GM18505 (cell line): ENCODE measurements around the gene NOTCH3.

ENCODE experiments used
- ATAC-seq: cut with Tn5 transposase; IDR thresholded peaks from one replicate; pipeline ENCODE4 v1.9.1; 2021; ENCODE audit not compliant: unreplicated experiment
- POLR2A ChIP-seq: IDR thresholded peaks from 4 replicates; pipeline ENCODE4 v1.6.1; 2011; ENCODE audit warnings: borderline replicate concordance; ENCODE audit not compliant: insufficient read depth, insufficient read length; ENCODE audit errors: extremely low read depth

The NOTCH3 gene

DNA sequence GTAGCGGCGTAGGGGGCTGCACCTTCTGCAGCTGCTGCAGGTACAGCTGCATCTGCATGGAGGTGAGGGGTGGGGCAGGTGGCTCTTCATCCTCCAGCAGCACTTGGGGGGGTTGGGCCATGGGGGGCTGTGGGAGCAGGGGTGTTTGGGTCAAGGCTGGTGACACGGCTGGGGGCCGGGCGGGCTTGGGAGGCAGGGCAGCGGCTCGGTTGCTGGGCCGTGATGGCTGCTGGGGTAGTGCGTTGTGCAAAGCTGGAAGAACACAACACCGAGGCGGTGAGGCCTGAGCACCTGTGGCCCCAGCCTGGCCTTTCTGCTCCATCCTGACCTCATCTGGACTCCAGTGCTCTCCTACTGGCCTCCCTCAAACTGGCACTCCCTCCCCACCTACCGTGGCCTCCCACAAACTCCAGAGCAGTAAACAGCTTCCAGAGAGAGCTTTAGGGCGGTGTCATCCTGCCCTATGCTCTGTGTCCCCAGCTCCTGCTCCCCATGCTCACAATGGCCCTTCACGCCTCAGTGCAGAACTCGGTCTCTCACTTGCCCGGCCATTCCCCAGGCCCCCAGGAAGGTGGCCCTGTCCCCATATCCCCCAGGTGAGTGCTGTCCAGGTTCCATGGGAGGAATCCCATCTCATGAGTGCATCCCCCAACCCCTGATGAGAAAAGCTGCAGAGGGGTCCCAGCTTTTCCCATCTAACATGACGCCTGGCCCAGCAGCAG is 42.6 kb upstream of the NOTCH3 start:
- no peak for TF ChIP-seq POLR2A
- ATAC-seq, result no peak

DNA sequence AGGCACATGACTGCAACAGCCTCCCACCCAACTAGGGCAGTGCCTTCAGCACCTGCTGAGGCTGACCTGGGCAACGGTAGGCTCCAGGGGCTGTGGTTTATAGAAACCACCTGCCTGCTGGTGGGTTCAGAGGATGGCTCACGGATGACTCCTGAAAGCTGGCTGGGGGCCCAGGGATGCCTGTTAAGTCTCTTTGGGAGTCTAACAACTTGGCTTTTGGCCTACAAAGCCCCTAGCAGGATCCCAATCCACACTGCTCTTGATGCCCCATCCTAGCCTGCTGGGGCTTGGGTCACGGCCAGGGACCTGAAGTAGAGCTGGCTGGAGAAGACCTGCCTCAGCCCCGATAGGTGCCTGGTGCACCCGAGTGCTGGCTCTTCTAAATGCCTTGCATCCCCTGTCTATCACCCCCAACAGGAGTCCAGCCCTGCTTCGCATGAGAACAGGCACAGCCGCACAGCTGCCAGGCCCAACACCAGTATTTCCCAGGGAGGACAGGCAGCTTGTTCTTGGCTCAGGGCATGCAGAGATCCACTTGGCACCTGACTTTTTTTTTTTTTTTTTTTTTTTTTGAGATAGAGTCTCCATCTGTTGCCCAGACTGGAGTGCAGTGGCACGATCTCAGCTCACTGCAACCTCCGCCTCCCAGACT is 40.6 kb upstream of the NOTCH3 start:
- TF ChIP-seq POLR2A, result no peak
- ATAC-seq, result no peak

DNA sequence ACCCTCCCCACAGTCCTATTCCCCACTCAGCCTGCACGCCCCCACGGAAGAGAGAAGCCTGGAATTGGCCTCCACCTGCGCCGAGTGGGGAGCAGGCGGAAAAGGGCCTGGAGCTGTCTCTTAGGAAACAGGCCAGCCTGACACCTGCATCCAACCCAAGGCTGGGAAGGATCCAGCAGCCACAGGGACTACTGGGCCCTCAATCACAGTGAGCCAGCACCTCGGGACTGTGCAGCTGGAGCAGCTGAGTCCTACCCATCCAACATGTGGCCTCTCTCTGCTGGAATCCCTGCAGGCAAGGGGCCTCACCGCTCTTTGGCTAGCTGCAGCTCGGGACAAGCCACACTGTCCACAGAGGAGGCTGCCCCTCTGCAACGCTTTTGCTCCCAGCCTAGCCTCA is 39.7 kb upstream of the NOTCH3 start:
- ATAC-seq, result no peak
- no peak for TF ChIP-seq POLR2A

DNA sequence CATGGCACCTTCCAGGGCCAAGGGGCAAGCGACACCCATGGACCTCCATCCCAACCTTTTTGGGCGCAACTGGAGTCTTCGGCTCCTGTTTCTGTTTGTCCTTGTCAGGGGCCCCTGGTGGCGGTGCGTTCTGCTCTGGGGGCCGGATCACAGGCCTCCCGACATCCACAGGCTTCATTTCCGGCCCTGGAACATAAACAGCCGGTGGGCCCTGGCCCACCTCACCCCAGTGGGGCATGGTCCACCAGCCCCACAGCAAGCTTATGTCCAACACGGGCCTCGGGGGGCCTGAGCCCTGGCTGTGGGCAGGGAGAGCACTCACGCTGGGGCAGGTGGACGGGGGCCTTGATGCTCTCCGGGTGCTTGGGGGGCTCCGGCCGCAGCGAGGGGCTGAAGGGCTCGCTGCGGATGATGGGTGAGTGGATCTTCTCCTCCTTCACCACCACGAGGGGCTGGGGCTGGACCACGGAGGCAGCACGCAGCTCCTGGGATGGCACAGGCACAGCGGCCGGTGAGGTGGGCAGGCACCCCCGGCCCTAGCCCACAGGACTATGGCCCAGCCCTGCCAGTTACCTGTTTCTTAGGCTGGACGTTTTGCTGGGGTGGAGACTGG is 38.6 kb upstream of the NOTCH3 start:
- ATAC-seq, result no peak
- TF ChIP-seq POLR2A, result no peak

DNA sequence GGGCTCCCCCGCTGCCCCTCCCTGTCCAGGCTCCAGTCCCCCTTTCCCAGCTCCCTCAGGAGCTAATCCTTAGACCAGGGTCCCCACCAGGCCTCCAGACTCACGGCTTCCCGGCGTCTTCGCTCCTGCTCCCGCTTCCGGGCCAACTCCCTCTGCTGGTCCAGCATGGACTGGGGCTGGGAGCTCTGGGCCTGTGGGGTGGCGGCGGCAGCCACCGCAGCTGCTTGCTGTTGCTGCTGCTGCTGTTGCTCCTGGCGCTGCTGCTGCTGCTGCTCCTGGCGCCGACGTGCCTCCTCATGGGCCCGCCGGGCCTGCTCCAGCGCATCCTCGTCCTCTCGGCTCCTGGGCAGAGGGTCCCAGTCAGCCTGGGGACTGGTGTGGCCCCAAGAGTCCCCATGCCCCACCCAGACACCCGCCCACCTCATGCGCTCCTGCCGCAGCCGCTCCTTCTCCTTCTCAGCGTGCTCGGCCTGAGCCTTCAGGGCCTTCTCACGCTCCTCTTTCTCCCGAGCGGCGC is 37.9 kb upstream of the NOTCH3 start:
- no peak for ATAC-seq
- no peak for TF ChIP-seq POLR2A

DNA sequence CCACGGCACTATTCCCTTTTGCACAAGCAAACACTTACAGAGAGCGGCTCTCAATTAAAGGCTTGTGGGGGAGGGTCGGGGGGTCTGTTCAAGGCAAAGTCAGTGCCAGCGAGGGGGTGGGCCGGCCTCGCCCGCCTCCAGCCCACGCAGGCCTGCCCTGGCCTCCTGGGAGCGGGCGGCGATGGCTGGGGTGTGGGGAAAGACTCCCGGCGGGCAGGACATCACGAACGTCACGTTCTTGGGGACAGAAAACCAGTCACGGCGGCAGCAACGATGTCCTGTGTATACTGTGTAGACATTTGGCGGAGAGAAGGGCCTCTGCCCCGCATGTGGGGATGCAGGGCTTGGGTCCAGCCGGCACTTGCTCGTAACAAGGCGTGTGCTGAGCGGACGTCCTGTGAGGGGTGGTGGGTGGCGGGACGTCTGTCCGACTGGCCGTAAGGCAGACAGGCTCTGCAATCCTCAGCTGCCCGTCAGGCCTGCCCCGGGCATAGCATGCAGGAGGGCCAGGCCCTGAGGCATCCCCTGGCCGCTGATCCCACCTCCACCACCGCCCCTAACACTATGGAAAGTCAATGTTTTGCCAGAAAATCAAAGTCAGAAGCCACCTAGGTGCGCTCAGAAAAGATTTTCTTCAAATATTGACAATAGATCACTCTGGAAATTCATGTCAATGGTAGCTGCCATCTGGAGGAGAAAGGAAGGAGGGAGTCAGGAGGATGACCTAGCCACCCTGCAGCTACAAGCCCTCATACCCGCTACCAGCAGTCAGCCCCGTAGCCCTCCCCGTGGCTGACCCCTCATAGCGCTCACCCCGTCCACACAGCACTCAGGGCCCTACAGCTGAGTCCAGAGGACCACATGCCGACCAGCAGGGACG is 37.2 kb upstream of the NOTCH3 start:
- no peak for ATAC-seq
- TF ChIP-seq POLR2A, result no peak

GRCh38 chr19:15236886-15237285 is 36.1 kb upstream of the NOTCH3 start:
- TF ChIP-seq POLR2A, result no peak
- no peak for ATAC-seq

DNA sequence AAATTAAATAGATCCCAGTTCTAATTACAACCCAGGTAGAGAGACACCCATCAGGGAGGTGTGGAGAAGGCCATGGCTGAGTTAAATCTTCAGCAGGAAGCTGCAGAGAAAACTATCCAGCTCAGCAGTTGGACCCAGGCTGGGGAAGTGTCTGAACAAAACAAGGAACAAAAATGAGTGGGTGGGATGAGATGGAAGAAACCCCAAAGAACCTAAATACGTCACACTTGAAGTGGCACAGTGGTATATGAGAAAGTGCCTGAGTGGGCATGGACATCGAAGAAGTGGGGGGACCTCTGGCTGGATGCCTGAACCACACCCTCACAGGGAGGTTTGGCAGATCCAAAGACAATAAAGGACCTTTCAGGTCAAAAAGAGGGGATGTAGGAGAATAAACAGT is 35.0 kb upstream of the NOTCH3 start:
- no peak for TF ChIP-seq POLR2A
- ATAC-seq, result no peak

GRCh38 chr19:15234431-15235130 is 33.8 kb upstream of the NOTCH3 start:
- ATAC-seq, result no peak
- no peak for TF ChIP-seq POLR2A

DNA sequence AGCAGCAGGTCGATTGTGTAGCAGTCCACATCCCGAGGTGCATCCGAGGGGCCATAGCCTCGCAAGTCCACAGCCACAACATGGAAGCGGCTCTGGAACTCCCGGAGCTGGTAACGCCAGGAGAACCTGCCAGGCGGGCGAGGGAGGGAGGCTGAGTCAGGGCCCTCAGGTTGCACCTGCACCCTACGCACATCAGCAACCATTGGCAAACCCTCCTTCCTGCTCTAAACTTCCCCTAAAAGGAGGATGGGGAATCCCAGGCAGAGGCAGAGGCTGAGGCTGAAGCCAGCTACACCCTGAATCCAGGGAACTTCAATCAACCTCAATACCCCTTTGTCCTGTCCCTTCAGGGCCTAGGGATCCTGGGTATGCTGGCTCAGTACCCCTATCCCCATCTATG is 30.5 kb upstream of the NOTCH3 start:
- ATAC-seq, result no peak
- no peak for TF ChIP-seq POLR2A

- TF ChIP-seq POLR2A, result no peak
- no peak for ATAC-seq
These were observed 26.5 kb upstream of the NOTCH3 start for GRCh38 chr19:15227261-15227660.

GRCh38 chr19:15225760-15226159 is 25.0 kb upstream of the NOTCH3 start:
- no peak for TF ChIP-seq POLR2A
- no peak for ATAC-seq
